ENCODE measurements around the gene GNPTAB. TPM values are rescaled to one million over a fixed set of nuclear protein-coding genes. Genes with fewer than 3 reads are reported as not detected.

Gene GNPTAB
- total and polyA plus RNA-seq, 2 of the 8 experiments (the other 6 are each of a cell fraction or from before 2014, with no cell fraction given), result 21.5 to 51.3 TPM

DNA sequence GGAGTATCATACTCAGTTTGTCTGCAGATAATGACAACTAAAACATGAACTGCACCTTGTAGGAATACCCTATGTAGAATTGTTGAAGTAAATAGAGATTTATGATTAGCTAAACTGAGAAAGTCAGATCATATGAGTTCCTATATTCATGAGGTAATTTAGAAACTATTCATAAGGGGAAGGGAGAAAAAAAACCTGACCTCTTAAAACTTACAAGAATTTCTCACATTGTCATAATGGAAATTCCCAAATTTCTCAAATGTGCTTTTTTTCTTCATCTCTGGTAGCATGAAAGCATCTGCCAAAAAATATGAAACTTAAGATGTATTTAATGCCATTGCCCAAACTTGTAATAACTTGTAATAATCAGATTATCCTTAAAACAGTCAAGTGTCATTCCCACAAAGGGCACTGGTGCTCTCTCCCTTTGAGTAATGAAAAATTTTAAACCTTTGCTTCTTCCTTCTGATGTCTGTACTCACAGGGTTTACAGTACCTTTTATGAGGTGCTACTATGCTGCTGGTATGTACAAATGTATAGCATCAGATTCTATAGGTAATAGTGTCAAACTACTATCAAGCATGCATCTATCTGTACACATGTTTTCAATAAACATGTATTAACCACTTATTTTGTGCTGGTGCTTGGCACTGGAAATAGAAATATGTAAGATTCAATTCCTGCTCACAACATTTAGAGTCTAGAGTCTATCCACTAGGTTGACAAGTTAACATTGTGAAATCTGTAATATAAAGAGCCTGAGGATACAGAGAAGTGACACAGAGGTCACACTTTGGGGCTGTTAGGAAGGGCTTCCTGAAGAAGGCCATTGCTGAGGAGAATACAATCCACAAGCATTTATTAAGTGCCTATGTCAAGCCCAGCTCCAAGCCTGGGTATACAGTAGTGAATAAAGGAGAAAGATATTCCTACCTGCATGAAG lies 29.2 kb upstream of the GNPTAB start:
- no peak overlapping the region for H3K9ac ChIP-seq (replicated peaks in 1 of 4; ENCODE audit: extremely low read depth in 1 of 4, low read depth in 3 of 4, low read length in 3 of 4)
- H3K27me3 ChIP-seq (replicated peaks in 1 of 4; ENCODE audit: control insufficient read depth in 3 of 4, extremely low read depth in 1 of 4, insufficient read depth in 3 of 4, low read length in 3 of 4), result no peaks in the 10 kb centered on the region
- no peak overlapping the region for H2AFZ ChIP-seq (ENCODE audit: low read length)
- H3K79me1 ChIP-seq (ENCODE audit: low read depth, low read length), result no peaks in the 10 kb centered on the region
- TF ChIP-seq TAF1 (IDR thresholded peaks at IDR 0.05; ENCODE audit: low read depth, low read length) (no peak), CBX8 (IDR thresholded peaks at IDR 0.05; ENCODE audit: borderline replicate concordance, low read depth, low read length) (no peak), EP300 (IDR thresholded peaks at IDR 0.05; ENCODE audit: borderline replicate concordance in 1 of 2, low read depth in 2 of 2, low read length in 2 of 2) (no peak)
- H2BK5ac ChIP-seq (ENCODE audit: low read depth, low read length), result no peak overlapping the region
- CTCF ChIA-PET (ENCODE audit: partially characterized antibody), result interaction anchor here (2.4 kb wide), 1 partner anchor 20 kb away, joined by 10 read pairs; no protein-coding TSS in a partner anchor
- H2BK15ac ChIP-seq (ENCODE audit: low read length), result no peak overlapping the region
- no peak overlapping the region for H2BK120ac ChIP-seq (replicated peaks; ENCODE audit: low read depth, low read length)
- H4K20me1 ChIP-seq (replicated peaks in 1 of 2; ENCODE audit: control insufficient read depth in 1 of 2, insufficient read depth in 2 of 2, low read length in 2 of 2), result no peaks in the 10 kb centered on the region
- no peak overlapping the region for H3K4me3 ChIP-seq (ENCODE audit: extremely low read depth in 1 of 4, insufficient read depth in 2 of 4, low read depth in 3 of 4, low read length in 4 of 4)
- no peak overlapping the region for H3K14ac ChIP-seq (ENCODE audit: insufficient read length)
- no peaks in the 10 kb centered on the region for H3K36me3 ChIP-seq (ENCODE audit: control insufficient read depth in 2 of 4, insufficient read depth in 4 of 4, low read length in 3 of 4)
- H2BK12ac ChIP-seq (ENCODE audit: low read depth, low read length), result no peak overlapping the region
- no peak overlapping the region for H4K8ac ChIP-seq (ENCODE audit: extremely low read depth, insufficient read depth, low read length)
- H3K23ac ChIP-seq (ENCODE audit: insufficient read length), result no peak overlapping the region
- H4K5ac ChIP-seq (ENCODE audit: insufficient read length, low read depth, low read length), result no peak overlapping the region
- no peak overlapping the region for H3K4me2 ChIP-seq (ENCODE audit: insufficient read depth in 1 of 2, low read depth in 2 of 2, low read length in 2 of 2)
- no peaks in the 10 kb centered on the region for H3K23me2 ChIP-seq (ENCODE audit: low read depth, low read length)
- no peak overlapping the region for H3K18ac ChIP-seq (ENCODE audit: extremely low read depth, low read length)
- no peaks in the 10 kb centered on the region for H3K79me2 ChIP-seq (ENCODE audit: control insufficient read depth in 1 of 2, insufficient read depth in 2 of 2, low read length in 2 of 2)
- H3K9me3 ChIP-seq (ENCODE audit: insufficient read depth in 2 of 2, low read depth in 1 of 2, low read length in 1 of 2), result no peaks in the 10 kb centered on the region
- no peaks in the 10 kb centered on the region; a peak in 1 of 7 replicates for H3K4me1 ChIP-seq (replicated peaks in 1 of 4; ENCODE audit: control insufficient read depth in 3 of 4, insufficient read depth in 4 of 4, low read length in 3 of 4)
- no peak overlapping the region for H4K91ac ChIP-seq (replicated peaks; ENCODE audit: insufficient read length, low read length)
- no peak for DNase-seq (ENCODE audit: low read depth in 1 of 2, low spot score in 2 of 2)
- H3K56ac ChIP-seq (replicated peaks; ENCODE audit: insufficient read length, low read depth, low read length), result no peak overlapping the region
- POLR2A ChIA-PET (ENCODE audit: partially characterized antibody), result interaction anchor here (0.6 to 0.9 kb wide), 2 partner anchors 12 to 17 kb away, joined by 3 read pairs; partner anchors contain the start of gene DRAM1
- no peak overlapping the region for H3K4ac ChIP-seq (replicated peaks; ENCODE audit: insufficient read length, low read depth, low read length)
- H2BK20ac ChIP-seq (ENCODE audit: low read length), result no peak overlapping the region
- no peak for FAIRE-seq
- no peak overlapping the region for H2AK5ac ChIP-seq (ENCODE audit: low read depth, low read length)
- H3K27ac ChIP-seq (ENCODE audit: low read depth, low read length), result no peak overlapping the region
